HFF-Myc (cell line): ENCODE measurements around the gene GIMAP8.
"Not testable (repeated sequence)": the region's sequence is repeated elsewhere in the genome, so short reads cannot be mapped to it uniquely, and the experiment has no call there.

Experiments
- DNase-seq: peaks from one replicate; pipeline ENCODE4 v3.0.0-alpha.2; 2011; ENCODE audit warnings: low read depth; ENCODE audit errors: extremely low read depth
- H3K4me3 ChIP-seq: replicated peaks from 2 replicates; pipeline ENCODE4 v1.5.1; 2011; ENCODE audit warnings: low read depth, mild to moderate bottlenecking, control low read depth, low read length
- CTCF ChIP-seq: IDR thresholded peaks from 2 replicates; pipeline ENCODE4 v1.5.1; 2012; ENCODE audit warnings: mild to moderate bottlenecking, low read depth, low read length, control low read depth; ENCODE audit errors: missing control alignments

GIMAP8 gene

DNA sequence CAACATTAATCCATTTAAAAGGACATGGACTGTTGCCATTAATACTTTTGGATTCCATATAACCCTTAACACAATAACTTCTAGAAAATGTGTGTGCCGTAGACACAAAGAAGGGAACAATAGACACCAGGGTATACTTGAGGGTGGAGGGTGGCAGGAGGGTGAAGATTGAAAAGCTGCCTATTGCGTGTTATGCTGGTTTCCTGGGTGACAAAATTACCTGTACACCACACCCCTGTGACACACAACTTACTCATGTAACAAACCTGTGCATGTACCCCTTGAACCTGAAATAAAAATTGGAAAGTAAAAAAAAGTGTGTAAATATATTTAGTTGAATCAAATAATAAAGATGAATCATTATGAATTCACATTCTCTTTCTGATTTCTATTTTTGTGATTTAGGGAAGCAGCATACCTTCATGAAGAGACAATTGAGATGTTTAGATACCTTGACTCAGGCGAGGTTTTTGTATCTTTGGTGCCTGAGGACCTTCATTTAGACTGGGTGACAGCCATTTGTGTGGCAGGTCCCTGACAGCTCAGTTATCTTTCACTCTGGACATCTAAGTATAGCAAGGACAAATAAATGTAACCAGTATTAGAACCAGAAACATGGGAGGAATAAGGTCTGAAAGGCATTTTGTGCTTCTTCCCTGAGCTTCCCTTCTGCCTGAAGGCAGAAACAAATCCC lies 28.7 kb downstream of the GIMAP8 start:
- DNase-seq = no peak
- H3K4me3 ChIP-seq = no peak overlapping the region
- no peak for TF ChIP-seq CTCF

GRCh38 chr7:150481186-150481920 lies 30.9 kb downstream of the GIMAP8 start:
- no peak overlapping the region for H3K4me3 ChIP-seq
- no peak for TF ChIP-seq CTCF
- DNase-seq = no peak

DNA sequence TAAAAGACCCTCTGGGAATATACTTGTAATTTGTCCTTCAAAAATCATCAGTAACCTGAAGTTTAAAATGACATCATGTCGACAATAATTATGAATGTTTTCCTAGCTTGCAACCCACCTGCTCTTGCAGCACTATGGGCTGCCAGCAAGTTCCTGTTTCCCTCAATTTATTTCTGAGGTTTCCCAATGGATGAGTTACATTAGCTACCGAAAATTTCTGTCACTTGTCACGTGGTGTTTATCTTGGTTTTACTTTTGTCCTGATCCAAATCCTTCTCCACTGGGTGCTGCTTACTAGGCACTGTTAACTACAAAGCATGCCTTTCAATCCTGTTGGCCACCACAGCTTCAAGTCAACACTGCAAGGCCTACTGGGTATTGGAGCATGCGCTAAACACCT lies 31.5 kb downstream of the GIMAP8 start:
- TF ChIP-seq CTCF = no peak
- DNase-seq = no peak
- H3K4me3 ChIP-seq = no peak overlapping the region

DNA sequence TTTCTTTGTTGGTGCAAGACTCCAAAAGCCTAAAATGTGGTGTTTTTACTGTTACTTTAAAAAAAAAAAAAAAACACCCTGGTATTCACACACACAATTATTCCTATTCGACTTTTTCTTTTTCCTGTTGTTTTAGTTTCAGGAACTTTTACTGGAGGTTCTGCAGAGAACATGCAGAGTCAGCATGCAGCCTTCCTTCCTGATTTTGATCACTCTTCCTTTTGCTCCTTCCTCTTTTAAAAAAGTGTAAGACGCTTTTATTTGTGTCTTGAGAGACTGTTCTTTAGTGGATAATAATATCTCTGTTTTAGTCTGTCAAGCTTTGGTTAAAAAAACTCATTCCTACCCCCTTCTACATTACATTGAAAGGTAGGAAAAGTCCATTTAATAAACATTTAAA lies 33.1 kb downstream of the GIMAP8 start:
- not testable (repeated sequence) for H3K4me3 ChIP-seq, DNase-seq

DNA sequence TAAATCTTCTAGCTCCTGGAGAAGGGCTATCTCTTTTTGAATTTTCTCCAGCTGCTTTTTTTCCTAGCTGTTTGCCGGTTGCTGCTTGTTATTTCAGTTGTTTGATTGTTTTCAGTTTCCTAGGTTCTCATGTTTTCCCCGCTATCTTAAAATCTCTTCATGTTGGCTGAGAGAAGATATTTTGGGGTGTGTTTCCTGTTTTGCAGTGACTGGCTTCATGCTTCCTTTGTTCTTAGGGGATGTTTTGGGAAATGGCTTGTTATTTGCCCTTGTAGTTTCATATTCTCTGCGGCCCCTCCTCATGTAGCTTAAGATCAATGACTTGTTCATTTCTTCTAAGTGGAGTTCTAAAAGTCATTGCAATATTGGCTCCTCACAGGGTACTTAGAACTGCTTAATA lies 33.6 kb downstream of the GIMAP8 start:
- H3K4me3 ChIP-seq = not testable (repeated sequence)

GRCh38 chr7:150487625-150488024 lies 37.2 kb downstream of the GIMAP8 start:
- no peak for TF ChIP-seq CTCF
- DNase-seq = no peak
- no peak overlapping the region for H3K4me3 ChIP-seq

More for the DNA sequence above, 33.6 kb downstream of the GIMAP8 start:
- DNase-seq = not testable (repeated sequence)

DNA sequence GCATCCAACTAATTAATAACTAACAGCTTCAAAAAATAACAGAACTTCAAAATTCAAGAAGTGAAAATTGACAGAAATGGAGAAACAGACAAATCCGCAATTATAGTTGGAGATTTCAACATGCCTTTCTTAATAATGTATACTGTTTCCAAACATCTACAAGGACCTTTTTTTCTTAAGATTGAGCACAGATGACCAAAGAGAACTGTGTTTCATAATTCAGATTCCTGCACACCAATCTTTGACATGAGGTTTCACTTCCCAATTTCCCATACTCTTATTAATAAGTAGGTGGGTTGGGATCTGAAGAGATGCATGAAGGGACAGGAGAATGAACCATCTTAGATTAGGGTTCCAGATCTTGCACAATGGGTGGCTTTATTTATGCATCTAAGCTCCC lies 39.4 kb downstream of the GIMAP8 start:
- no peak for TF ChIP-seq CTCF
- no peak for DNase-seq
- H3K4me3 ChIP-seq = no peak overlapping the region

GRCh38 chr7:150493442-150493841 lies 43.0 kb downstream of the GIMAP8 start:
- DNase-seq, H3K4me3 ChIP-seq: not testable (repeated sequence)
